HCEC 1CT (cell line): ENCODE data around the gene CBX2.
A peak's percentile ranks its signal among the peaks of the same experiment; 100 is the strongest.

Source experiments
- DNase-seq: peaks from one replicate; pipeline ENCODE4 v3.0.0-alpha.2; 2017

Gene CBX2

DNA sequence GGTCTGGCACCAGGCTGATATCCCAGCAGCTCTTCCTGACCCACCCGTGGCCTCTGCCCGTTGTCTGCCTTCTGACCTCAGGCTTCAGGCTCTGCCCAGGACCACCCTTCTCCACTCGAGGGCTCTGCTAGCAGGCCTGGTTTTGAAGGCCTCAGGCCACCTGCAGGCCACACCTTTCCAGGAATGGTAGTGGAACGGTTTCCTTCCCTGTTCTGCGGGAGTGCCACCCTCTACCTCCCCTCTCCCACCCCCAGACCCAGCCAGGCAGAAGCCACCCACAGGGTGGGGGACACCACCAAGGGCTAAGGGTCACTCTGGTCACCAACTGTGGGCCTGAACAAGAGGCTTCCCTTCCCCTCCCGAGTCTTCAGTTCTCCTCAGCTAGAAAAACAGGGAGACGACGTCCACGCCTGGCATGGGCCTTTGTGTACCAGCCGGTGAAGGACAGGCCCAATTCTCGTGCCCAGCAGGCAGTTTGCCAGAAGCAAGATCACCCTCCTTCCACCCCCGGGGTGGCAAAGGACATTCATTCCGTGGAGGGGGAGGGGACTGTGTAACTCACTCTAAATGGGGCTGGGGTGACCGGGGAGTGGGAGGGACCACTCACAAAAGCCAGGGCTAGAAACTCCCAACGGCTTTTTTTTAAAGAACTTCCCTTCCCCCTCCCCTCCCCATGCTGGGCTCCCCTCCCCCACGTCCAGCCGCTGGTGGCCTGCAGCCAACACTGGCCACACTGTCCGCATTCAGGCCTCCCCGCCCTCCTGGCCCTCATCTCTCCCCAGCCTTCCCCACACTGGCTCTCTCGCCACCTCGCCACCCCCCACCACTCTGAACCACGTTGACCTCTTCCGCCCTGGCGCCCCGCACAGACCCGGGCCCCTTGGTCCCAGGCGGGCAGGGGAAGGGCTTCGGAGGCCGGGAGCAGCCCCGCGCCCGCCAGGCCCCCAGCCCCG, 53.6 kb downstream of the CBX2 start:
- DNase-seq, result no peak

DNA sequence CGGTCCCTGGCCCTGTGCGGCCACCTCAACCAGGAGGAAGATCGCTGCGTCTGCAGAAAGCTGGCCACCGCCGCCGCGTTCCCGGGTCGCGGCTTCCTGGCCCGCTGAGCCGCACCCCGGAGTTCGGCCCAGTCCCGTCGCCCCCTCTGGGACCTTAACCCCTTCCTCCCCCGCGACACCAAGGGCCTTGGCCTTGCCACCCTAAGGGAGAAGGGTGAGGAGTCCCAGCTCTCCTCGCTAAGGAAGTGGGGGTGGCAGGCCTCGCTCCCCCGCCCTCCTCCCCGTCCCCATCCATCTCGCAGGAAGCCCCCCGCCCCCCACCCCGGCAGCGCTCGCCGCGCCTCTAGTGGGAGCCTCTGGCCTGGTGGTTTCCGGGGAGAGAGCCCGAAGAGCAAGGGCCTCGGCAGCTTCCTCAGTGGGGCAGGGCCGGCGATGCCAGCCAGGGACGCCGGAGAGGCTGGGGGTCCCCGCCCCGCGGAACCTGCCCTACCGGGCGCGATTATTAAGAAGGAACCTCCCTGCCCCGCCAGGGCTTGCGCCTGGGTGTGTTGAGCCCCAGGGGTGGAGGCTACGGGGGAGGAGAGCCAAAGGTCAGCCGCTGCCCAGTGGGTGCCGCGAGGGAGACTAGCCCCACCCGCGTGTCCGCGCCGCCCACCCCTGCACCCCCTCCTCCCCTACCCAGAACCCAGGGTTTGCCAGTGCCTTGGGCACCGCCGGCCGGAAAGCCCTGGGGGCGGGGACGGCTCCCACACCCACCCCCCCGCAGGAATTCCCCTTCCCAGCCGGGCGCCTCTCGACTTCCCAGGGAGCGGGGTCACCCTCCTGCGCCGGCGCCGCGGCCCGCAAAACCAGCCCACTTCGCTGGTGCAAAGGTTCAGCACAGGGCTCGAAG, 54.5 kb downstream of the CBX2 start:
- DNase-seq, result no peak

DNA sequence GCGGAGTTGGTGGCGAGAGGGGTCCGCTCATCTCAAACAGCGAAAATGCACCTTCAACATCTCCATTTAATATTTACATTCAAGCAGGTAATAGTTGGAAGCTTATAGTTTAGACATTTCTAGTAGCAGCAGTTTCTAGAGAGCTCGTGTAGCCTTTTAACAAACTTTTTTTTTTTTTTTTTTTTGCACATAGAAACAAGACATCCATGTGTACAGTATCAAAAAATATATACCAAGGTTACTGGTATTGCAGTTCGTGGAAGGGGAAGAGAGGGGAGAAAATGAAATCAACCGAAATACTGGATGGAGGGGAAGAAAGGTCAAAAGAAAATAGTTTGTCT, 55.1 kb downstream of the CBX2 start:
- DNase-seq, result no peak

DNA sequence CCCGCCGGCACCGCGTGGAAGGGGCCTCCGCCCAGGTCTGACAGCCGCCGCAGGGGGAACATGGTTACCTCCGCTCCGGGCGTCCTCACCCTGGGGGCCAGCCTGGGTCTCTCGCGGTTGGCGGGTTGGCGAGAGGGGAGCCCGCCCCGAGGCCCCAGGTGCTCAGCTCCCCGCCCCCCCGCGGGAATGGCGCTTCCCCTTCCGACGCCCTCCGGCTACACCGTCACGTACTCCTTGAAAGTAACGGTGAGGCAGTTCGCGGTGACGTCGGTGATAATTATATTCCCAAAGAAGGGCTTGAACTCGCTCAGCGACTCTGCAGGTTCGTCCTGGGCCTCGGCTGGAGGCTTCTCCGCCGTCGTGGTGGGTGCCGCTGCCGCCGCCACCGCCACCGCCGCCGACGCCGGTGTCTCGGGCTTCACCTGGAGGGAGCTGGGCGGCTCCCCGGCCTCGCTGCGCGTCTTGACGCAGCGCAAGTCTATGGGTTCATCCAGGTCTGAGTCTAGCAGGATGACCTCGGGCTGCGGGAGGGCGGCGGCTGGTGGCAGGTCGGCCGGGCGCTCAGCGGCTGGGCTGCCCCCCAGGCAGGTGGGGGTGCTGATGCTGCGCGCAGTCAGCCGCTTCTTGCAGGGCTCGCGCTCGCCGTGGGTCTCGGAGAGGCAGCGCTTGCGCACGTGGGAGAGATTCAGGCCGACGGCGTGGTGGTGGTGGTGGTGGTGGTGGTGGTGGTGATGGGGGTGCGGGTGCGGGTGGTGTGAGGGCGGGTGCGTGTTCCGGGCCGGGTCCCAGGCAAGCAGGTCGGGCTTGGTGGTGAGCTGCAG, 56.0 kb downstream of the CBX2 start:
- no peak for DNase-seq

DNA sequence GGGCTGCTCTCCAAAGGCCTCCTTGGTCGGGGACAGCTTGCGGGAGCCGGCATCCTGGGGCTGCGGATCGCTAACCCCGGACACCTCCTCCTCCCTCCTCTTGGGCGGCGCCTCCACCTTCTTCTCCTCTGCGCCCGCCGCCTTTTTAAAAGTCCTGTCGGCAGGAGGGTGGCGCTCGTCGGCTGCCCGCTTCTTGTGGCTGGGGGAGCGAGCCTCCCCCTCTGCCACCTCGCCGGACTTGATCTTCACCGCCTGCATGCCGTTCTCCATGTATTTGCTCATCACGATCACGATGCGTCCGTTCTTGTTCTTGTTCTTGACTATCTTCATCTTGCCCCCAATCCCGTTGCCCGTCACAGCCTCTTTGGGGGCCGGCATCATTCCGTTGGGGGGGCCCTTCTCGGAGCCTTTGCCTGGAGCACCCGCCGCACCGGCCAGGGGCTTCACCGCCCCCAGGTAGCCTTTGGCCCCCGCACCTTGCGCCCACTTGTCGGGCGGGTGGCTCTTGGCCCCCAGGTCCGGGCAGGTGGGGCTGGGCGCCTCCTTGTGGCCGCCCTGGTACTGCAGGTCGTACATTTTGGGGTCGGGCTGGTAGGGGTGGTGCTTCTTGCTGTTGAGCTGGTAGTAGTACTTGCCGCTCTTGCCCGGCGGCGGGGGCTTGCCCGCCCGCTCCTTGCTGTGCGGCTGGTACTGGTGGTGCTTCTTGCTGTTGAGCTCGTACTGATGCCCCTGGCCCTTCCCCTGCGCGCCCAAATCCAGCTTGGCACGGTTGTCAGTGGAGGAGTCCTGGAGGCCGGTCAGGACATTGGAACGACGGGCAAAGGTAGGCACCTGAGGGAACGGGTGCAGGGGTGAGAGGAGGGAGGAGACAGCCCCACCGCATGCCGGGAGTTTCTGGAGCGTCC, 56.9 kb downstream of the CBX2 start:
- DNase-seq, result no peak

DNA sequence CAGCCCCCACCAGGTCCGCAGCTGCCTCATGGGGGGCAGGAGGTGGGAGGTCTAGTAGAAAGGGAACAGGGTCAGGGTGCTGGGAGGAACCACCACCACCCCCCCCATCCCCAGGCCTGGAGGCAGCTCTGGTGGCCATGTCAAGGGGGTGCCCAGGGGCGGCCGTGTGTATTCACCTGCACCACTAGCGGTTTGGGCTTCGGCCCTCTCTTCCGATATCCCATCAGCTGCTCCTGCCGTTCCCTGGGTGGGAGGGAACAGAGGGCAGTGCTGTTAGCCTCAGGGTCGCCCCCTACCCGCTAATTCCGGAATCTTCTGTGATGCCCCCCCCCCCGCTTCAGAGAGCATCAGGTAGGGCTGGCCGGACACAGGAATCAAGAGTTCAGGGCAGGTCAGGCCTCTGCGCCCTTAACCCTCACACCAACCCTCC, 57.5 kb downstream of the CBX2 start:
- no peak for DNase-seq

DNA sequence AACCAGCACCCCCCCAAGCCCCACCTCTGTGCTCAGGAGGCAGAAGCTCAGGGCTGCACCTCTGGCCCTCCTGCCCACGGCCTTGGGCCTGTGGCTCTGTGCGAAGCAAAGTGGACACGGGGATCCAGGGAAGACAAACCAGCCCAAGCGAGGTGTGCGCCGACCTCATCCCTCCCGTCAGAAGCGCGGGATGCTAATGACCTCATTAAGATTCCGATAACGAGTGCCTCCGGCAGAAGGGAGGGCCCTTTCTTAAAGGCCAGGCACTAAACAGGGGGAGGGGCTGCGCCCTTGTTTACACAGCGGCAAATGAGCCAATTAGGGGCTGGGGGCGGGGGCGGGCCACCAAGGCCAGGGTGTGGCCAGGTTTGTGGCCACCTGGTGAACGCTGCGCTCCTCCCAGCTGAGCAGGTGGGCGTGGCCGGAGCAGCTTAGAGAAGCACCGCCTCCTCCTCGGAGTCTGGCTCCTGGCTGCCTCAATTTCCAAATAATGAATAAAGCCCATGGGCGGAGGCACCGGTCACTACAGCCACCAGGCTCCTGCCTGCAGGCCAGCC, 58.1 kb downstream of the CBX2 start:
- DNase-seq, result no peak

DNA sequence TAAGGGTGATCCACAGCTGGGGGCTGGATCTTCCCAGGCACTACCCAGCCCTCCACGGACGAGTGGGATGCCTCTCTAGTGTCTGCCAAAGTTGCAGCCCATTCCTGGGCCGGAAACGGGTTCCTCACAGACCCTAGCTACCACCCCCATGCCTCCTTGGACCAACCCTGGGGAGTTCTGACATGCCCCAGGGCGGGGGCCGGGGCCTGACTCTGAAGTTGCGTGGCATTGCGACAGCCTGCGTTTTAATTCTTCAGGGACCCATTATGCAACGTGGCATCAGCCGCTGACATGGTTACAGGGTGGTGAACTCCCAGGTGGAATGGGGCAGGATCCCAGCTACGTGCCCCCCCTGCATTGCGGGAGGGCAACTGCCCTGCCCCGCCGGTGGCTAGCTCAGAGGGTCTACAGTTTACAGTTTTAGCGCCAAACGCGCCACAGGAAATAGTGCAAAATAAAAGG, 58.6 kb downstream of the CBX2 start:
- no peak for DNase-seq

DNA sequence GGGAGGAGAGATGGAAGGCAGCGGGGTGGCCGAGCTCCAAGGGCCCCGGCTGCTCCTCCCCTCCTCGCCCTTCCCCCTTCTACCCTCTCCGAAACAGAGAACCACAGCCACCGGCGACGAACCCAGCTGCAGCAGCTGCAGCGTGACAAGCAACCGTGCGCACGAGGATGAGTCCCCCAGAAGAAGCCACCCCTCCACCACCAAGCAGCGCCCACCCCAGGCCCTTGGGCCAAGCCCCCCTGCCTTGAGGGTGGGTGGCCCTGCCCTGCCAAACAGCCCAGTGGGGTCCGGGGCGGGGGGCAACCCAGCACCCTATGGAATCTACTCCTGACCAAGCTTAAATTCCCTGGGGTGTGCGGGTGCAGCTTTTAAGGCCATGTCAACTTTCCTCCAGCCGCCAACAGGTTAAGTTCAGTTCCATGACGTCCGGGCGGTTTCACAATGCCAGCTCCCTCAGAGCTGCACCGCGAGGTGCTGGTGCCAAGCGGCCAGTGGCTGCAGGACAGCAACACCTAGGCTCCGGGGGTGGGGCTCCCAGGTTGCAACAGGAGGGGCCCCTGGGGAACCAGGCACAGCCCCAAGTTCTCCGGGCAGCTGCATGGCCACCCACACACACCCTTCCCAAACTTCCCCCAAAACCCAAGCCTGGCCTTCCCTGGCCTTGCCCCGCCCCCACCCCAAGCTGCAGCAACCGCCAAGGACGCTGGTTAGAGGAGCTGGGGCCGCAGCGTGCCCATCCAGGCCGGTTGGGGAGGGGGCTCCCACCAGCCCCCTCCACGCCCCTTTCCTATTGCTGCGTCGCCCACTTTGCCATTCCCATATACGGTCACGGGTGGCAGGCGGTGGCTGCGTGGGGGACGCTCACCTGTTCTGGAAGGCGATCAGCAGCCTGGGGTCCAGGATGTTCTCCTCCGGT, 59.3 kb downstream of the CBX2 start:
- peak; percentile 54 for DNase-seq
